HepG2 (cell line): ENCODE measurements around the gene ATP2B2. TPM values are rescaled to one million over a fixed set of nuclear protein-coding genes. Genes with fewer than 3 reads are reported as not detected.
A peak's percentile ranks its signal among the peaks of the same experiment; 100 is the strongest.

ENCODE experiments used
- DNMT1 ChIP-seq: sonication (generic); formaldehyde crosslinking; IDR thresholded peaks from 2 replicates; pipeline ENCODE4 v1.5.1; 2020; ENCODE audit warnings: mild to moderate bottlenecking, missing genetic modification reagents
- ESRRA ChIP-seq: sonication (generic); formaldehyde crosslinking; IDR thresholded peaks from 2 replicates; pipeline ENCODE4 v1.5.1; 2020; ENCODE audit warnings: mild to moderate bottlenecking, low read depth, missing genetic modification reagents
- KAT8 ChIP-seq: IDR thresholded peaks from 2 replicates; pipeline ENCODE4 v1.6.1; 2016; ENCODE audit warnings: missing genetic modification reagents, missing compliant biosample characterization
- MZF1 ChIP-seq: sonication (generic); formaldehyde crosslinking; IDR thresholded peaks from 2 replicates; pipeline ENCODE4 v1.8.1; 2023; ENCODE audit warnings: mild to moderate bottlenecking, missing genetic modification reagents, borderline replicate concordance
- NCOA5 ChIP-seq: sonication (generic); formaldehyde crosslinking; IDR thresholded peaks from 2 replicates; pipeline ENCODE4 v1.4.0; 2020; ENCODE audit warnings: missing genetic modification reagents
- RELA ChIP-seq: sonication (generic); formaldehyde crosslinking; IDR thresholded peaks from 2 replicates; pipeline ENCODE4 v1.4.0; 2020; ENCODE audit warnings: missing genetic modification reagents
- TCF7 ChIP-seq: sonication (generic); IDR thresholded peaks from 2 replicates; pipeline ENCODE4 v1.6.1; 2016; ENCODE audit warnings: antibody characterized with exemption, low read depth
- ZNF205 ChIP-seq: IDR thresholded peaks from 2 replicates; pipeline ENCODE4 v1.6.1; 2018; ENCODE audit warnings: missing biosample characterization, missing genetic modification reagents
- ZNF331 ChIP-seq: sonication (generic); formaldehyde crosslinking; IDR thresholded peaks from 2 replicates; pipeline ENCODE4 v1.4.0; 2020; ENCODE audit warnings: missing genetic modification reagents
- polyA plus RNA-seq, 8 experiments: library from polyadenylated mRNA; depleted of rRNA in 3 of 8; stranded (reverse) in 7 of 8; unstranded in 1 of 8; fragments of >200 nt; fragmentation: Illumina TruSeq in 4 of 8; extraction: Trizol in 4 of 8; gene quantifications; 2 replicates each; pipeline versions ENCODE4 v1.2.1 to v1.2.3, GENCODE V29; 2011 to 2016; ENCODE audit warnings: low read depth in 4 of 8, missing spikeins in 1 of 8, mixed read lengths in 1 of 8; ENCODE audit not compliant: insufficient read depth in 1 of 8
- total RNA-seq, 5 experiments: library from RNA; depleted of rRNA; stranded (reverse); fragments of >200 nt; fragmentation: Illumina TruSeq; extraction: Trizol; gene quantifications; 2 replicates each; pipeline ENCODE4 v1.2.3, GENCODE V29; 2016; ENCODE audit warnings: low read depth in 1 of 5
- TF ChIP-seq, protein P1 (sequence below): sonication (generic); formaldehyde crosslinking; IDR thresholded peaks from 2 replicates; pipeline ENCODE4 v1.4.0; 2020; ENCODE audit warnings: missing genetic modification reagents
- TF ChIP-seq, protein P2 (sequence below): sonication (generic); formaldehyde crosslinking; IDR thresholded peaks from 2 replicates; pipeline ENCODE4 v1.5.0; 2020; ENCODE audit warnings: mild to moderate bottlenecking, missing genetic modification reagents, borderline replicate concordance
- TF ChIP-seq, protein P3 (sequence below): sonication (generic); formaldehyde crosslinking; IDR thresholded peaks from 2 replicates; pipeline ENCODE4 v1.5.1; 2020; ENCODE audit warnings: mild to moderate bottlenecking, missing genetic modification reagents, borderline replicate concordance
- TF ChIP-seq, protein P4 (sequence below): sonication (generic); formaldehyde crosslinking; IDR thresholded peaks from 2 replicates; pipeline ENCODE4 v1.9.0; 2022; ENCODE audit warnings: missing genetic modification reagents, mild to moderate bottlenecking, borderline replicate concordance
- TF ChIP-seq, protein P5 (sequence below): sonication (generic); formaldehyde crosslinking; IDR thresholded peaks from 2 replicates; pipeline ENCODE4 v1.4.0; 2020; ENCODE audit warnings: mild to moderate bottlenecking, missing genetic modification reagents

The ATP2B2 gene
- total and polyA plus RNA-seq, 2 of the 13 experiments (the other 11 are each of a cell fraction or from before 2014, with no cell fraction given) = 1.5 to 2.3 TPM

DNA sequence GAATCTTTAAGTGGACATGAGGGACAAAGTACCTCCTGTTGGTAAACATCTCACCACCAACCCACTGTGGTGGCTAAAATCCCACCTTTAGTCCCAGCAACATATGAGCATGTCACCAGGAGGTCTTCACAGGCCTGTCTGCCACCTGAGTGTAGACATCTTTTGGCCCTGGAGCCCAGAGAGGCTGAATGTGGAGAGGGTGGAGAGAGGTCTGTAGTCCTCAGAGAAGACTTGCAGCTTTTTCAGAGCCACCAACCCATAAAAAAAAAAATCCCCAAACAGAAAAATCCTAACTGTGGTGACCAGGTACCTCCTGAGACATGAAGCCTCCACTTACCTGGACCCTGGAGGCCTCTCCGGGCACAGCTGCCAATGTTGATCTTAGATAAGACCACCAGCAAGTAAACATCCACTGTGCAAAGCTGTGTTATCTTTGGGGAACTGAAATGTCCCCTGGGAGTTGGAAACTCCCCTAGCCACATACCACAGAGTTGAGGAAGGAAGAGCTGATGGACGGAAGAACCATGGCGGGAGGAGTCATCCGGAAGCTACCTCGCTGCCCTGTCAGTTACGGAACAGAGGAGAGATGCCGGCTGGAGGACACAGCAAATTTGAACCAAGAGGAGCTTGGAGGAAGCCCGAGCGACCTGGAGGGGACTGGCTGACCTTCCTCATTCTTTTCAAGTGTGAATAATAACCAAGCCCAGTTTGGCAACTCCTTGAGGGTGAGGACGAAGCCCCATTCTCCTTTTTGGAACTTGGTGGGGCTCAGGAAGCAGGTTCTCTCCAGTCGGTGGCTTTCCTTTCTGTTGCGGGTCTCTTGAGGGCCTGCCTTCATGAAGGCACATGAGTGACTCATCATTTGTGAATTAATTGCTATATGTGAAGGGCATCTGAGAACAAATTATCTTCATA is 212.6 kb downstream of the ATP2B2 start, which contains the start of gene GHRL (continued):
- TF ChIP-seq, protein P1, sequence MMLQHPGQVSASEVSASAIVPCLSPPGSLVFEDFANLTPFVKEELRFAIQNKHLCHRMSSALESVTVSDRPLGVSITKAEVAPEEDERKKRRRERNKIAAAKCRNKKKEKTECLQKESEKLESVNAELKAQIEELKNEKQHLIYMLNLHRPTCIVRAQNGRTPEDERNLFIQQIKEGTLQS (CRISPR knock-in tag) = no peak
- no peak for TF ChIP-seq NCOA5 (CRISPR knock-in tag)
- TF ChIP-seq ZNF205 (CRISPR knock-in tag) = peak; percentile 72; the same call in 1 of the 2 replicates
- TF ChIP-seq, protein P2, sequence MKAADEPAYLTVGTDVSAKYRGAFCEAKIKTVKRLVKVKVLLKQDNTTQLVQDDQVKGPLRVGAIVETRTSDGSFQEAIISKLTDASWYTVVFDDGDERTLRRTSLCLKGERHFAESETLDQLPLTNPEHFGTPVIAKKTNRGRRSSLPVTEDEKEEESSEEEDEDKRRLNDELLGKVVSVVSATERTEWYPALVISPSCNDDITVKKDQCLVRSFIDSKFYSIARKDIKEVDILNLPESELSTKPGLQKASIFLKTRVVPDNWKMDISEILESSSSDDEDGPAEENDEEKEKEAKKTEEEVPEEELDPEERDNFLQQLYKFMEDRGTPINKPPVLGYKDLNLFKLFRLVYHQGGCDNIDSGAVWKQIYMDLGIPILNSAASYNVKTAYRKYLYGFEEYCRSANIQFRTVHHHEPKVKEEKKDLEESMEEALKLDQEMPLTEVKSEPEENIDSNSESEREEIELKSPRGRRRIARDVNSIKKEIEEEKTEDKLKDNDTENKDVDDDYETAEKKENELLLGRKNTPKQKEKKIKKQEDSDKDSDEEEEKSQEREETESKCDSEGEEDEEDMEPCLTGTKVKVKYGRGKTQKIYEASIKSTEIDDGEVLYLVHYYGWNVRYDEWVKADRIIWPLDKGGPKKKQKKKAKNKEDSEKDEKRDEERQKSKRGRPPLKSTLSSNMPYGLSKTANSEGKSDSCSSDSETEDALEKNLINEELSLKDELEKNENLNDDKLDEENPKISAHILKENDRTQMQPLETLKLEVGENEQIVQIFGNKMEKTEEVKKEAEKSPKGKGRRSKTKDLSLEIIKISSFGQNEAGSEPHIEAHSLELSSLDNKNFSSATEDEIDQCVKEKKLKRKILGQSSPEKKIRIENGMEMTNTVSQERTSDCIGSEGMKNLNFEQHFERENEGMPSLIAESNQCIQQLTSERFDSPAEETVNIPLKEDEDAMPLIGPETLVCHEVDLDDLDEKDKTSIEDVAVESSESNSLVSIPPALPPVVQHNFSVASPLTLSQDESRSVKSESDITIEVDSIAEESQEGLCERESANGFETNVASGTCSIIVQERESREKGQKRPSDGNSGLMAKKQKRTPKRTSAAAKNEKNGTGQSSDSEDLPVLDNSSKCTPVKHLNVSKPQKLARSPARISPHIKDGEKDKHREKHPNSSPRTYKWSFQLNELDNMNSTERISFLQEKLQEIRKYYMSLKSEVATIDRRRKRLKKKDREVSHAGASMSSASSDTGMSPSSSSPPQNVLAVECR (CRISPR knock-in tag) = peak; percentile 67; the same call in 1 of the 2 replicates
- TF ChIP-seq, protein P3, sequence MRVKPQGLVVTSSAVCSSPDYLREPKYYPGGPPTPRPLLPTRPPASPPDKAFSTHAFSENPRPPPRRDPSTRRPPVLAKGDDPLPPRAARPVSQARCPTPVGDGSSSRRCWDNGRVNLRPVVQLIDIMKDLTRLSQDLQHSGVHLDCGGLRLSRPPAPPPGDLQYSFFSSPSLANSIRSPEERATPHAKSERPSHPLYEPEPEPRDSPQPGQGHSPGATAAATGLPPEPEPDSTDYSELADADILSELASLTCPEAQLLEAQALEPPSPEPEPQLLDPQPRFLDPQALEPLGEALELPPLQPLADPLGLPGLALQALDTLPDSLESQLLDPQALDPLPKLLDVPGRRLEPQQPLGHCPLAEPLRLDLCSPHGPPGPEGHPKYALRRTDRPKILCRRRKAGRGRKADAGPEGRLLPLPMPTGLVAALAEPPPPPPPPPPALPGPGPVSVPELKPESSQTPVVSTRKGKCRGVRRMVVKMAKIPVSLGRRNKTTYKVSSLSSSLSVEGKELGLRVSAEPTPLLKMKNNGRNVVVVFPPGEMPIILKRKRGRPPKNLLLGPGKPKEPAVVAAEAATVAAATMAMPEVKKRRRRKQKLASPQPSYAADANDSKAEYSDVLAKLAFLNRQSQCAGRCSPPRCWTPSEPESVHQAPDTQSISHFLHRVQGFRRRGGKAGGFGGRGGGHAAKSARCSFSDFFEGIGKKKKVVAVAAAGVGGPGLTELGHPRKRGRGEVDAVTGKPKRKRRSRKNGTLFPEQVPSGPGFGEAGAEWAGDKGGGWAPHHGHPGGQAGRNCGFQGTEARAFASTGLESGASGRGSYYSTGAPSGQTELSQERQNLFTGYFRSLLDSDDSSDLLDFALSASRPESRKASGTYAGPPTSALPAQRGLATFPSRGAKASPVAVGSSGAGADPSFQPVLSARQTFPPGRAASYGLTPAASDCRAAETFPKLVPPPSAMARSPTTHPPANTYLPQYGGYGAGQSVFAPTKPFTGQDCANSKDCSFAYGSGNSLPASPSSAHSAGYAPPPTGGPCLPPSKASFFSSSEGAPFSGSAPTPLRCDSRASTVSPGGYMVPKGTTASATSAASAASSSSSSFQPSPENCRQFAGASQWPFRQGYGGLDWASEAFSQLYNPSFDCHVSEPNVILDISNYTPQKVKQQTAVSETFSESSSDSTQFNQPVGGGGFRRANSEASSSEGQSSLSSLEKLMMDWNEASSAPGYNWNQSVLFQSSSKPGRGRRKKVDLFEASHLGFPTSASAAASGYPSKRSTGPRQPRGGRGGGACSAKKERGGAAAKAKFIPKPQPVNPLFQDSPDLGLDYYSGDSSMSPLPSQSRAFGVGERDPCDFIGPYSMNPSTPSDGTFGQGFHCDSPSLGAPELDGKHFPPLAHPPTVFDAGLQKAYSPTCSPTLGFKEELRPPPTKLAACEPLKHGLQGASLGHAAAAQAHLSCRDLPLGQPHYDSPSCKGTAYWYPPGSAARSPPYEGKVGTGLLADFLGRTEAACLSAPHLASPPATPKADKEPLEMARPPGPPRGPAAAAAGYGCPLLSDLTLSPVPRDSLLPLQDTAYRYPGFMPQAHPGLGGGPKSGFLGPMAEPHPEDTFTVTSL (CRISPR knock-in tag) = peak; percentile 79
- no peak for TF ChIP-seq DNMT1 (CRISPR knock-in tag)
- TF ChIP-seq MZF1 (CRISPR knock-in tag) = no peak
- no peak for TF ChIP-seq ESRRA (CRISPR knock-in tag)
- peak; percentile 55 for TF ChIP-seq KAT8 (CRISPR knock-in tag)
- TF ChIP-seq, protein P4, sequence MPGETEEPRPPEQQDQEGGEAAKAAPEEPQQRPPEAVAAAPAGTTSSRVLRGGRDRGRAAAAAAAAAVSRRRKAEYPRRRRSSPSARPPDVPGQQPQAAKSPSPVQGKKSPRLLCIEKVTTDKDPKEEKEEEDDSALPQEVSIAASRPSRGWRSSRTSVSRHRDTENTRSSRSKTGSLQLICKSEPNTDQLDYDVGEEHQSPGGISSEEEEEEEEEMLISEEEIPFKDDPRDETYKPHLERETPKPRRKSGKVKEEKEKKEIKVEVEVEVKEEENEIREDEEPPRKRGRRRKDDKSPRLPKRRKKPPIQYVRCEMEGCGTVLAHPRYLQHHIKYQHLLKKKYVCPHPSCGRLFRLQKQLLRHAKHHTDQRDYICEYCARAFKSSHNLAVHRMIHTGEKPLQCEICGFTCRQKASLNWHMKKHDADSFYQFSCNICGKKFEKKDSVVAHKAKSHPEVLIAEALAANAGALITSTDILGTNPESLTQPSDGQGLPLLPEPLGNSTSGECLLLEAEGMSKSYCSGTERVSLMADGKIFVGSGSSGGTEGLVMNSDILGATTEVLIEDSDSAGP (CRISPR knock-in tag) = 0 out of 2 replicates have a peak, but pooled peaks have one; percentile 15
- TF ChIP-seq ZNF331 (CRISPR knock-in tag) = peak; percentile 45; the same call in 1 of the 2 replicates
- TF ChIP-seq, protein P5, sequence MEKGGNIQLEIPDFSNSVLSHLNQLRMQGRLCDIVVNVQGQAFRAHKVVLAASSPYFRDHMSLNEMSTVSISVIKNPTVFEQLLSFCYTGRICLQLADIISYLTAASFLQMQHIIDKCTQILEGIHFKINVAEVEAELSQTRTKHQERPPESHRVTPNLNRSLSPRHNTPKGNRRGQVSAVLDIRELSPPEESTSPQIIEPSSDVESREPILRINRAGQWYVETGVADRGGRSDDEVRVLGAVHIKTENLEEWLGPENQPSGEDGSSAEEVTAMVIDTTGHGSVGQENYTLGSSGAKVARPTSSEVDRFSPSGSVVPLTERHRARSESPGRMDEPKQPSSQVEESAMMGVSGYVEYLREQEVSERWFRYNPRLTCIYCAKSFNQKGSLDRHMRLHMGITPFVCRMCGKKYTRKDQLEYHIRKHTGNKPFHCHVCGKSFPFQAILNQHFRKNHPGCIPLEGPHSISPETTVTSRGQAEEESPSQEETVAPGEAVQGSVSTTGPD (CRISPR knock-in tag) = peak; percentile 36; the same call in 1 of the 2 replicates
- TF ChIP-seq TCF7 = no peak
- TF ChIP-seq RELA (CRISPR knock-in tag) = peak; percentile 43; the same call in 1 of the 2 replicates
